A673 (cell line): Measurements from ENCODE around the gene GPR153.

Experiments used
- CTCF ChIP-seq: fragments of 300-800, 200-600 bp; sonication (generic); conservative IDR thresholded peaks from 2 replicates; pipeline ENCODE4 v1.5.1; 2017; ENCODE audit warnings: low read depth, mild to moderate bottlenecking, antibody characterized with exemption, low read length, moderate library complexity, mixed read lengths
- EZH2 ChIP-seq: fragments of 200-600 bp; sonication (generic); IDR thresholded peaks from 2 replicates; pipeline ENCODE4 v1.6.1; 2017; ENCODE audit warnings: borderline replicate concordance, low read depth, mild to moderate bottlenecking, mixed read lengths, antibody characterized with exemption, low read length; ENCODE audit not compliant: poor library complexity, severe bottlenecking

GRCh38 chr1:6285336-6285735 lies 24.4 kb upstream of the GPR153 start:
- TF ChIP-seq CTCF: no peak
- no peak for TF ChIP-seq EZH2
